Right cardiac atrium (tissue), 5 donors: Measurements from ENCODE around the gene RHOT1. TPM values are rescaled to one million over a fixed set of nuclear protein-coding genes. Genes with fewer than 3 reads are reported as not detected.

Experiments
- ATAC-seq, 2 donors: fragments of 200-7000 bp; cut with Tn5 transposase; one replicate each; pipeline versions ENCODE4 v1.8.0 to v1.9.1; 2020; ENCODE audit warnings: moderate library complexity in 2 of 2, mild to moderate bottlenecking in 1 of 2
- DNase-seq, 3 donors: peaks; one replicate each; pipeline ENCODE4 v3.0.0-alpha.2; 2020
- H3K27ac ChIP-seq: one replicate; pipeline ENCODE4 v1.5.1; 2013; ENCODE audit warnings: mild to moderate bottlenecking, low read length, control low read depth, moderate library complexity
- H3K27me3 ChIP-seq: one replicate; pipeline ENCODE4 v1.6.1; 2013; ENCODE audit not compliant: control insufficient read depth, insufficient read depth
- H3K4me1 ChIP-seq: one replicate; pipeline ENCODE4 v1.6.1; 2013; ENCODE audit warnings: low read length; ENCODE audit not compliant: control insufficient read depth, insufficient read depth
- H3K4me3 ChIP-seq: one replicate; pipeline ENCODE4 v1.5.1; 2013; ENCODE audit warnings: low read length, control low read depth
- H3K9me3 ChIP-seq: one replicate; pipeline ENCODE4 v1.6.1; 2013; ENCODE audit warnings: low read length; ENCODE audit not compliant: control insufficient read depth
- WGBS: extraction: QIAGEN DNeasy Blood & Tissue Kit; methylation state at CpG from one replicate; pipeline ENCODE4 v1.1.7; 2013; 5-methylcytosine and 5-hydroxymethylcytosine counted together
- intact Hi-C, 4 donors: fragments of 100-400 bp; cut with DNase I; formaldehyde crosslinking; loops; one replicate each; pipeline versions ENCODE4 v1.11.0 to v1.14.0; 2022 to 2023
- polyA plus RNA-seq: library from polyadenylated mRNA; stranded (reverse); fragments of 200-250 nt; gene quantifications from one replicate; pipeline ENCODE4 v1.2.3, GENCODE V29; 2013
- total RNA-seq, 4 donors: library from RNA; stranded (reverse); fragmentation: NEBNext Ultra II Directional; extraction: Animal tissue kit (Norgen Biotek cat#: 25700); gene quantifications; one replicate each; pipeline ENCODE4 v1.2.1, GENCODE V29; 2021
- donor health status: healthy with polysubstance abuse.
- donor health status: DM: no; HTN: yes; CAD: no.
- donor health status: DM: no; HTN: no; CAD: no.
- donor health status: DM: no; HTN: yes; CAD: no; lungs with severe emphysema.
- donor health status: DM: yes; HTN: yes; CAD: no.

RHOT1 gene
- total and polyA plus RNA-seq, 5 donors: 50.9 to 69.3 (median 53.8) TPM

GRCh38 chr17:32235588-32235987 is 93.3 kb downstream of the RHOT1 start:
- no peak overlapping the region for H3K27ac ChIP-seq
- DNase-seq: no peak
- H3K4me3 ChIP-seq: no peak overlapping the region
- intact Hi-C loops: no loop called here
- 96% methylated on average over 2 of the region's 2 CpGs for WGBS
- no peaks in the 10 kb centered on the region for H3K27me3 ChIP-seq
- ATAC-seq: no peak
- no peaks in the 10 kb centered on the region for H3K4me1 ChIP-seq
- no peaks in the 10 kb centered on the region for H3K9me3 ChIP-seq

GRCh38 chr17:32239456-32239855 is 97.2 kb downstream of the RHOT1 start:
- Histone ChIP-seq H3K4me3 (no peak overlapping the region), H3K9me3 (no peaks in the 10 kb centered on the region), H3K4me1 (no peaks in the 10 kb centered on the region), H3K27me3 (no peaks in the 10 kb centered on the region), H3K27ac (no peak overlapping the region)
- WGBS: 62% methylated on average over 2 of the region's 2 CpGs
- no peak for DNase-seq
- ATAC-seq: no peak
- intact Hi-C loops: no loop called here

GRCh38 chr17:32240750-32241149 is 98.4 kb downstream of the RHOT1 start:
- H3K4me1 ChIP-seq: no peaks in the 10 kb centered on the region
- ATAC-seq (peak; percentile 76 to 82), DNase-seq (peak in 2 of 3 donors; percentile 74 to 77)
- H3K27ac ChIP-seq: no peak overlapping the region
- H3K9me3 ChIP-seq: no peaks in the 10 kb centered on the region
- H3K27me3 ChIP-seq: no peaks in the 10 kb centered on the region
- WGBS: 58% methylated on average over 8 of the region's 8 CpGs
- intact Hi-C loops: no loop called here
- no peak overlapping the region for H3K4me3 ChIP-seq

- intact Hi-C loops: no loop called here
- Histone ChIP-seq H3K27me3 (no peaks in the 10 kb centered on the region), H3K4me3 (no peak overlapping the region), H3K9me3 (no peaks in the 10 kb centered on the region), H3K27ac (no peak overlapping the region), H3K4me1 (no peaks in the 10 kb centered on the region)
- 72% methylated on average over 1 of the region's 1 CpG for WGBS
- ATAC-seq (peak; percentile 31), DNase-seq (no peak)
Measured at GRCh38 chr17:32241640-32242039, 99.3 kb downstream of the RHOT1 start.

- DNase-seq (no peak), ATAC-seq (no peak)
- Histone ChIP-seq H3K27ac (no peak overlapping the region), H3K27me3 (no peaks in the 10 kb centered on the region), H3K9me3 (no peaks in the 10 kb centered on the region), H3K4me1 (no peaks in the 10 kb centered on the region), H3K4me3 (no peak overlapping the region)
- WGBS: 80% methylated on average over 3 of the region's 3 CpGs
- intact Hi-C loops: no loop called here
Measured at GRCh38 chr17:32249475-32249874, 107.2 kb downstream of the RHOT1 start.

GRCh38 chr17:32253117-32253611 is 110.9 kb downstream of the RHOT1 start:
- no peaks in the 10 kb centered on the region for H3K4me1 ChIP-seq
- H3K27me3 ChIP-seq: no peaks in the 10 kb centered on the region
- no peaks in the 10 kb centered on the region for H3K9me3 ChIP-seq
- H3K4me3 ChIP-seq: no peak overlapping the region
- WGBS: 60% methylated on average over 12 of the region's 12 CpGs
- intact Hi-C loops: loop anchor here in 3 of 4 donors (2.0 to 5.0 kb wide), 2 partner anchors 66 to 69 kb away; no protein-coding TSS in a partner anchor
- ATAC-seq (peak; percentile 90), DNase-seq (peak; percentile 73 to 93 (median 87))
- no peak overlapping the region for H3K27ac ChIP-seq

GRCh38 chr17:32256012-32256700 is 113.9 kb downstream of the RHOT1 start:
- Histone ChIP-seq H3K4me1 (no peaks in the 10 kb centered on the region), H3K27ac (no peak overlapping the region), H3K9me3 (no peaks in the 10 kb centered on the region), H3K4me3 (no peak overlapping the region), H3K27me3 (no peaks in the 10 kb centered on the region)
- DNase-seq (no peak), ATAC-seq (no peak)
- intact Hi-C loops: loop anchor here in 1 of 4 donors (2.0 kb wide), 1 partner anchor 63 kb away; no protein-coding TSS in a partner anchor
- 43% methylated on average over 9 of the region's 9 CpGs for WGBS

GRCh38 chr17:32256701-32257019 is 114.4 kb downstream of the RHOT1 start:
- H3K9me3 ChIP-seq: no peaks in the 10 kb centered on the region
- 69% methylated on average over 9 of the region's 9 CpGs for WGBS
- H3K4me3 ChIP-seq: no peak overlapping the region
- no peak overlapping the region for H3K27ac ChIP-seq
- no peaks in the 10 kb centered on the region for H3K4me1 ChIP-seq
- no peaks in the 10 kb centered on the region for H3K27me3 ChIP-seq
- intact Hi-C loops: loop anchor here in 1 of 4 donors (2.0 kb wide), 1 partner anchor 62 kb away; no protein-coding TSS in a partner anchor
- DNase-seq (no peak), ATAC-seq (no peak)

- Histone ChIP-seq H3K27ac (no peak overlapping the region), H3K4me1 (no peaks in the 10 kb centered on the region), H3K4me3 (no peak overlapping the region), H3K27me3 (no peaks in the 10 kb centered on the region), H3K9me3 (no peaks in the 10 kb centered on the region)
- no peak for DNase-seq
- intact Hi-C loops: no loop called here
- no peak for ATAC-seq
- WGBS: 64% methylated on average over 18 of the region's 18 CpGs
Measured at GRCh38 chr17:32258383-32259140, 116.3 kb downstream of the RHOT1 start.

GRCh38 chr17:32259586-32259985 is 117.3 kb downstream of the RHOT1 start:
- H3K4me3 ChIP-seq: no peak overlapping the region
- ATAC-seq (no peak), DNase-seq (no peak)
- H3K27me3 ChIP-seq: no peaks in the 10 kb centered on the region
- H3K4me1 ChIP-seq: no peaks in the 10 kb centered on the region
- WGBS: 77% methylated on average over 4 of the region's 4 CpGs
- H3K27ac ChIP-seq: no peak overlapping the region
- H3K9me3 ChIP-seq: no peaks in the 10 kb centered on the region
- intact Hi-C loops: no loop called here

GRCh38 chr17:32261417-32261736 is 119.1 kb downstream of the RHOT1 start:
- no peak overlapping the region for H3K4me3 ChIP-seq
- intact Hi-C loops: no loop called here
- no peaks in the 10 kb centered on the region for H3K4me1 ChIP-seq
- WGBS: 34% methylated on average over 7 of the region's 7 CpGs
- no peaks in the 10 kb centered on the region for H3K9me3 ChIP-seq
- ATAC-seq (no peak), DNase-seq (no peak)
- H3K27ac ChIP-seq: no peak overlapping the region
- no peaks in the 10 kb centered on the region for H3K27me3 ChIP-seq
